H1 (cell line): ENCODE data around the gene SCGB1C2. TPM values are rescaled to one million over a fixed set of nuclear protein-coding genes. Genes with fewer than 3 reads are reported as not detected.

Experiments used
- ATF2 ChIP-seq: IDR thresholded peaks from 2 replicates; pipeline ENCODE4 v1.6.1; 2012; ENCODE audit warnings: low read length, inconsistent platforms
- CHD7 ChIP-seq: fragments of 300-600 bp; sonication (generic); IDR thresholded peaks from 2 replicates; pipeline ENCODE4 v1.7.1; 2012; ENCODE audit warnings: low read length, moderate library complexity, mild to moderate bottlenecking, inconsistent platforms; ENCODE audit not compliant: insufficient replicate concordance
- CTCF ChIP-seq, 3 experiments: IDR thresholded peaks; 1 replicate in 2 of 3; 2 replicates in 1 of 3; pipeline versions ENCODE4 v1.5.1 to v1.6.1; 2011; ENCODE audit warnings: low read length in 3 of 3, mild to moderate bottlenecking in 3 of 3, inconsistent platforms in 2 of 3, low read depth in 1 of 3, moderate library complexity in 1 of 3; ENCODE audit not compliant: insufficient read depth in 1 of 3; ENCODE audit errors: control extremely low read depth in 1 of 3
- KDM1A ChIP-seq: fragments of 200-600, 300-600 bp; sonication (generic); IDR thresholded peaks from 2 replicates; pipeline ENCODE4 v1.7.1; 2016; ENCODE audit warnings: mild to moderate bottlenecking, low read length, borderline replicate concordance
- NRF1 ChIP-seq: IDR thresholded peaks from 2 replicates; pipeline ENCODE4 v1.6.1; 2011; ENCODE audit warnings: mild to moderate bottlenecking, low read depth, low read length, improper control_type of control experiment
- POU5F1 ChIP-seq: IDR thresholded peaks from 2 replicates; pipeline ENCODE4 v1.6.1; 2011; ENCODE audit warnings: low read depth, mild to moderate bottlenecking, low read length, moderate library complexity
- YY1 ChIP-seq: IDR thresholded peaks from 2 replicates; pipeline ENCODE4 v1.6.1; 2011; ENCODE audit warnings: low read depth, mild to moderate bottlenecking, low read length
- polyA plus RNA-seq, 7 experiments: library from polyadenylated mRNA; depleted of rRNA in 3 of 7; stranded (reverse) in 5 of 7; unstranded in 2 of 7; fragments of >200 nt in 5 of 7; fragments of 200-250 nt in 2 of 7; gene quantifications; 1 replicate in 5 of 7; 2 replicates in 1 of 7; 4 replicates in 1 of 7; pipeline versions ENCODE4 v1.2.1 to v1.2.3, GENCODE V29; 2011 to 2013; ENCODE audit warnings: missing spikeins in 2 of 7, mixed read lengths in 2 of 7
- total RNA-seq: library from RNA; stranded (reverse); fragmentation: NEBNext Ultra II Directional; extraction: Animal tissue kit (Norgen Biotek cat#: 25700); gene quantifications from 2 replicates; pipeline ENCODE4 v1.2.1, GENCODE V29; 2021

Gene SCGB1C2
- total and polyA plus RNA-seq, 2 of the 8 experiments (the other 6 are each of a cell fraction or from before 2014, with no cell fraction given), result not detected

- TF ChIP-seq CTCF (IDR thresholded peaks at IDR 0.05; ENCODE audit: control extremely low read depth in 1 of 3, insufficient read depth in 1 of 3, low read depth in 1 of 3, low read length in 3 of 3) (no peak), NRF1 (no peak), YY1 (no peak), CHD7 (no peak), KDM1A (no peak), POU5F1 (no peak), ATF2 (no peak)
- TF ChIP-seq, all 59 proteins: peak for 0
Measured at GRCh38 chr17:177762-178161, 40.4 kb downstream of the SCGB1C2 start (continued).
